Posterior vena cava (tissue), 2 donors: ENCODE results near the gene RHOT1. TPM values are rescaled to one million over a fixed set of nuclear protein-coding genes. Genes with fewer than 3 reads are reported as not detected.
"Not testable (repeated sequence)": the region's sequence is repeated elsewhere in the genome, so short reads cannot be mapped to it uniquely, and the experiment has no call there.

Experiments
- DNase-seq: peaks from one replicate; pipeline ENCODE4 v3.0.0-alpha.2; 2020; ENCODE audit warnings: low spot score
- intact Hi-C, 2 donors: fragments of 100-400 bp; cut with DNase I; formaldehyde crosslinking; loops; one replicate each; pipeline versions ENCODE4 v1.14.1 to v1.14.2; 2022 to 2023
- long read RNA-seq, 2 donors: library from polyadenylated mRNA; unstranded; transcript quantifications; one replicate each; pipeline ENCODE4 v2.0.0, GENCODE V29; 2020 to 2021
- total RNA-seq, 2 donors: library from RNA; stranded (reverse); fragmentation: NEBNext Ultra II Directional; extraction: Animal tissue kit (Norgen Biotek cat#: 25700); gene quantifications; one replicate each; pipeline ENCODE4 v1.2.1, GENCODE V29; 2021
- donor health status: DM: yes; HTN: yes; CAD: no.
- donor health status: DM: yes; HTN: yes; CAD: no.

Gene RHOT1
- total RNA-seq, result 10 to 100 TPM; 37.9 to 45.6 TPM
- long read RNA-seq, donor 1, transcript RHOT1-201 (19 exons, 3,133 nt), result major isoform, 7 of 19 reads
- long read RNA-seq, donor 1, partial matches to known transcripts, result 4 of 19 reads
- long read RNA-seq, donor 1, other reads (novel, unspliced or antisense), result 6 of 19 reads
- long read RNA-seq, donor 2, partial matches to known transcripts, result 10 of 18 reads
- long read RNA-seq, donor 2, other reads (novel, unspliced or antisense), result 4 of 18 reads

- intact Hi-C loops, result loop anchor here in 1 of 2 donors (5.0 kb wide), 1 partner anchor 135 kb away; the partner anchor contains the start of gene LRRC37B
- DNase-seq, result peak; percentile 92
These were observed at the start of gene RHOT1 for GRCh38 chr17:32142038-32142856. Gene RHOT1 (plus strand): TSS chr17:32142502. CDS start chr17:32142693, 191 bp downstream.

GRCh38 chr17:32099686-32100085 is 42.6 kb upstream of the RHOT1 start:
- intact Hi-C loops, result no loop called here
- DNase-seq, result no peak

- intact Hi-C loops, DNase-seq: not testable (repeated sequence)
These were observed 42.0 kb upstream of the RHOT1 start for GRCh38 chr17:32100323-32100722.

GRCh38 chr17:32100971-32101631 is 41.2 kb upstream of the RHOT1 start:
- DNase-seq, result peak; percentile 41
- intact Hi-C loops, result no loop called here

- intact Hi-C loops, result no loop called here
- peak; percentile 8 for DNase-seq
These were observed 40.1 kb upstream of the RHOT1 start for GRCh38 chr17:32102172-32102571.

GRCh38 chr17:32102646-32103186 is 39.6 kb upstream of the RHOT1 start:
- intact Hi-C loops, result no loop called here
- peak; percentile 40 for DNase-seq

- DNase-seq, result peak; percentile 32
- intact Hi-C loops, result no loop called here
These were observed 38.7 kb upstream of the RHOT1 start for GRCh38 chr17:32103476-32104113.

GRCh38 chr17:32104158-32104557 is 38.1 kb upstream of the RHOT1 start:
- peak; percentile 8 for DNase-seq
- intact Hi-C loops, result no loop called here

- intact Hi-C loops, result not testable (repeated sequence)
- peak; percentile 18 for DNase-seq
These were observed 35.8 kb upstream of the RHOT1 start for GRCh38 chr17:32106471-32106981.

GRCh38 chr17:32107194-32107593 is 35.1 kb upstream of the RHOT1 start:
- intact Hi-C loops, DNase-seq: not testable (repeated sequence)

GRCh38 chr17:32110596-32110995 is 31.7 kb upstream of the RHOT1 start:
- intact Hi-C loops, result no loop called here

GRCh38 chr17:32111141-32111771 is 31.0 kb upstream of the RHOT1 start:
- intact Hi-C loops, result no loop called here
- DNase-seq, result peak; percentile 86

More at GRCh38 chr17:32110596-32110995, 31.7 kb upstream of the RHOT1 start:
- DNase-seq, result no peak

GRCh38 chr17:32112416-32112815 is 29.9 kb upstream of the RHOT1 start:
- DNase-seq, result no peak

GRCh38 chr17:32114536-32114935 is 27.8 kb upstream of the RHOT1 start:
- intact Hi-C loops, result no loop called here
- no peak for DNase-seq

More at GRCh38 chr17:32112416-32112815, 29.9 kb upstream of the RHOT1 start:
- intact Hi-C loops, result no loop called here

GRCh38 chr17:32115546-32115945 is 26.8 kb upstream of the RHOT1 start:
- DNase-seq, intact Hi-C loops: not testable (repeated sequence)

- intact Hi-C loops, result no loop called here
These were observed 25.4 kb upstream of the RHOT1 start for GRCh38 chr17:32116937-32117336.

GRCh38 chr17:32117399-32117798 is 24.9 kb upstream of the RHOT1 start:
- no peak for DNase-seq

More at GRCh38 chr17:32116937-32117336, 25.4 kb upstream of the RHOT1 start:
- no peak for DNase-seq

GRCh38 chr17:32118088-32118487 is 24.2 kb upstream of the RHOT1 start:
- intact Hi-C loops, DNase-seq: not testable (repeated sequence)

More at GRCh38 chr17:32117399-32117798, 24.9 kb upstream of the RHOT1 start:
- intact Hi-C loops, result no loop called here
